Choroid plexus epithelial cell (primary cell): Measurements from ENCODE around the gene CTAG2.
"Not testable (repeated sequence)": the region's sequence is repeated elsewhere in the genome, so short reads cannot be mapped to it uniquely, and the experiment has no call there.

Experiments
- DNase-seq: peaks from one replicate; pipeline ENCODE4 v3.0.0-alpha.2; 2010; ENCODE audit warnings: low read depth
- H3K4me3 ChIP-seq: 2 replicates; pipeline ENCODE4 v1.5.1; 2011; ENCODE audit warnings: low read depth, mild to moderate bottlenecking, control low read depth, low read length, moderate library complexity
- TF ChIP-seq, protein P1 (sequence below): conservative IDR thresholded peaks from 2 replicates; pipeline ENCODE4 v1.5.1; 2011; ENCODE audit warnings: low read depth, mild to moderate bottlenecking, control low read depth, inconsistent platforms, low read length, moderate library complexity

The CTAG2 gene

GRCh38 chrX:154654925-154655324 lies 1.5 kb upstream of the CTAG2 start:
- no peak overlapping the region for H3K4me3 ChIP-seq
- no peak for DNase-seq
- TF ChIP-seq, protein P1, sequence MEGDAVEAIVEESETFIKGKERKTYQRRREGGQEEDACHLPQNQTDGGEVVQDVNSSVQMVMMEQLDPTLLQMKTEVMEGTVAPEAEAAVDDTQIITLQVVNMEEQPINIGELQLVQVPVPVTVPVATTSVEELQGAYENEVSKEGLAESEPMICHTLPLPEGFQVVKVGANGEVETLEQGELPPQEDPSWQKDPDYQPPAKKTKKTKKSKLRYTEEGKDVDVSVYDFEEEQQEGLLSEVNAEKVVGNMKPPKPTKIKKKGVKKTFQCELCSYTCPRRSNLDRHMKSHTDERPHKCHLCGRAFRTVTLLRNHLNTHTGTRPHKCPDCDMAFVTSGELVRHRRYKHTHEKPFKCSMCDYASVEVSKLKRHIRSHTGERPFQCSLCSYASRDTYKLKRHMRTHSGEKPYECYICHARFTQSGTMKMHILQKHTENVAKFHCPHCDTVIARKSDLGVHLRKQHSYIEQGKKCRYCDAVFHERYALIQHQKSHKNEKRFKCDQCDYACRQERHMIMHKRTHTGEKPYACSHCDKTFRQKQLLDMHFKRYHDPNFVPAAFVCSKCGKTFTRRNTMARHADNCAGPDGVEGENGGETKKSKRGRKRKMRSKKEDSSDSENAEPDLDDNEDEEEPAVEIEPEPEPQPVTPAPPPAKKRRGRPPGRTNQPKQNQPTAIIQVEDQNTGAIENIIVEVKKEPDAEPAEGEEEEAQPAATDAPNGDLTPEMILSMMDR, result no peak

GRCh38 chrX:154654372-154654771 lies 993 bp upstream of the CTAG2 start:
- TF ChIP-seq, protein P1, result no peak
- no peak overlapping the region for H3K4me3 ChIP-seq
- no peak for DNase-seq

DNA sequence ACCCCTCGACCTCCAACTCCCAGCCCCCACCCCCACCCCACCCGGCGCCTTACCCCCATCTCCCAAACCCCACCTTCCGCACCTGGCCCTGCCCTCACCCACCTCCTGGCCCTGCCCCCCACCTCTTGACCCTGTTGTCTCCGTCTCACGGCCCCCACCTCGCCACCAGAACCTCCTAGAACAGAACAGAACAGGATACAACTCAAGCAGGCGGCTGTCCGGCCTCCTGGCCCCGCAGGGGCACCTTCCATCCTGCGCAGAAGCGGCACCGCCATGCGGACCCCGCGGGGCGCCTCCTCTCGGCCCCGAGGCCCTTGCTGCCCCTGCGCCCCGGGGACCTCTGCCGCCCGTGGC lies 354 bp downstream of the CTAG2 start:
- H3K4me3 ChIP-seq, result no peak overlapping the region
- TF ChIP-seq, protein P1, result no peak
- DNase-seq, result no peak

DNA sequence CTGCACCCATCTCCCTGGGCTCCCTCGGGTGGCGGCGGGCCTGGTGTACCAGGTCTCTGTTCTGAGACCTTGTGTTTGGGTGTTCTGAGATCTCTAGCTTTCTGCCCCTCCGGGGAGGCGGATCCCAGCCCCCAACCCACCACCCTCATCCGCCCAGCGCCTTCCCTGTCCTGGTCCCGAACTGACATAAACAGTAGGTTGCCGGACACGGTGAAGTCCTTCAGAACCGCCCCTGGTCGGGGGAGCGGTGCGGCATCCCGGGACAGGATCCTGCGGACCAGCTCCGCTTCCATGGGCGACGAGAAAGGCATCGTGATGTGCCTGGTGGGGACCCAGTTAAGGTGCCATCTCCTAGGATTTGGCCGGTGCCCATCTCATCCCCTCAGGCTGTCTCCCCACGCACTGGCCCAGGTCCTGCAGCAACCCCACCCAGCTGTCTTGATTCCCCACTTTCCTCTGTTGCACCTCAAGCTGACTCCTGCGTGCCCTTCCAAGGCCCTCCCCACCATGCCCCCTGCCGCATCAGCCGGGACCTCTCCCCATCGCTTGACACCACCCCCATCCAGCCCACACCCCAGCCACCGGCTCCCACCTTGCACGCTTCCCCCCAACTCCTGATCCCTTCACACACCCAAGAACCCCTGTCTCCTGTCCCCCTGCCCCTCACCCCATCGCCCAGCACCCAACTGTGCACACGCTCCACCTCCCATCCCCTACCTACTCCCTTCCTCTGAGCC lies 900 bp downstream of the CTAG2 start:
- H3K4me3 ChIP-seq, result no peak overlapping the region
- DNase-seq, result no peak
- TF ChIP-seq, protein P1, result no peak

DNA sequence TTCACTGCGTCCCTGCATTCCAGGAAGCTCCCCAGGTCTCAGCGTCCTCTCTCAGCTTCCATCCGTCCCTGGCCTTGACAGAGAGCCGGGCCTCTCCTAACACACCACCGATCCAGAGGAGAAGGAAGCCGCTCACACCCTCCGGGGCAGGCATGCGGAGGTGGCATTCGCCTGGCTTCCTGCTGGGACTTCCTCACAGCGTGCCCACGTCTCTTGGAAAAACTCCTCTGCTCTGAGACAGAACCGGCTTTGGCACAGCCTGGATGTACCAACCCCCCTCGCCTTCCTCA lies 3.2 kb downstream of the CTAG2 start:
- DNase-seq, result no peak
- no peak overlapping the region for H3K4me3 ChIP-seq
- TF ChIP-seq, protein P1, result no peak

DNA sequence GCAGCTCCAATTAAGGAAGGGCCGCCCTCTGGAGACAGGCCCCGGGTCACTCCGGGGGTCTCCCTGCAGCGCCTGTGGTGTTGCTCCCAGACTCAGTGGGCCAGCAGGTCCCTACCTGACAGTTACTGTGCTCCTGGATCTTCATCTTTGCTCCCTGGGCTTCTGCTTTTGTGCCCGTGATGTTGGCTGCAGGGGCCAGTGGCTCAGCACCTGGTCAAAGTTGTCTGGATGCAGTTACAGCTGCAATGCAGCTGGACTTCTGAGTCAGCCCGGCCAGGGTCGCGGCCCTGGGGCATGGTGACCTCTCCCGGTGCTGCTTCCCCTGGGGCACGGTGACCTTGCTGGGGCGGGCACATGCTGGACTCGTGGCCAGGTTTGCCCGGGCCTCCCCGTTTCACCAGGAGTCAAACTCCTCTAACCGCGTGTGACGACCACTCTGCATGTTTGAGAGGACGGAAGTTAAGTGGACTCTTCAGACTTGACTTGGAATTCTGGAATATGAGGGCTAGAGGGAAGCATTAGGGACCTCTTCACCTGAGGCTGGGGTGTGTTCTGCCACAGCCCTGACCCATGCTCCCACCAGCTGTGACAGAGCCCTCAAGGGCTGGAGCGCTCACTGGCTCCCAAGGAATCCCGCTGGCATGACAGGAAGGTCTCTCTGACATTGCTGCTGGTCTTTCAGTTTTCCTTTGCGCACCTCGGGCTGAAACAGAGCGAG lies 3.7 kb downstream of the CTAG2 start:
- no peak for DNase-seq
- no peak overlapping the region for H3K4me3 ChIP-seq
- TF ChIP-seq, protein P1, result no peak

DNA sequence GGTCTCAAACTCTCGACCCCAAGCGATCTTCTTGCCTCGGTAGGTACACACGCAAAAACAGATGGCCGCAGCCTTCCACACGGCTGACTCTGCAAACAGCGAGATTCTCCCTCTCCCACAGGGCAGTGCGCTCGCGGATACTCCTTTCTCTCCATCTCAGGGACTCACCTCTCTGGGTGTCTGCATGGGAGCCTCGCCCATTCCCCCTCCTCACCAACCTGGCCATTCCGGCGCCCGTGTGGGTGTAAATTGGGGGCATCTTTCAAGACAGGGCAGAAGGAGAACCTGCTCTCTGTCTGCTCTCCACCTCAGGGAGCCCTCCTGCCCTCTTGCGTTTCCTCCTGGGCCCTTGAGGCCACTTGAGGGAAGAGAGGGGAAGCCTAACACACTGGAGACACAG lies 4.4 kb downstream of the CTAG2 start:
- TF ChIP-seq, protein P1, result no peak

GRCh38 chrX:154645745-154646378 lies 7.5 kb downstream of the CTAG2 start:
- not testable (repeated sequence) for DNase-seq, H3K4me3 ChIP-seq

More for the DNA sequence above, 4.4 kb downstream of the CTAG2 start:
- H3K4me3 ChIP-seq, result no peak overlapping the region
- no peak for DNase-seq

- not testable (repeated sequence) for H3K4me3 ChIP-seq, DNase-seq
These were observed 9.7 kb downstream of the CTAG2 start for GRCh38 chrX:154643708-154644107.

DNA sequence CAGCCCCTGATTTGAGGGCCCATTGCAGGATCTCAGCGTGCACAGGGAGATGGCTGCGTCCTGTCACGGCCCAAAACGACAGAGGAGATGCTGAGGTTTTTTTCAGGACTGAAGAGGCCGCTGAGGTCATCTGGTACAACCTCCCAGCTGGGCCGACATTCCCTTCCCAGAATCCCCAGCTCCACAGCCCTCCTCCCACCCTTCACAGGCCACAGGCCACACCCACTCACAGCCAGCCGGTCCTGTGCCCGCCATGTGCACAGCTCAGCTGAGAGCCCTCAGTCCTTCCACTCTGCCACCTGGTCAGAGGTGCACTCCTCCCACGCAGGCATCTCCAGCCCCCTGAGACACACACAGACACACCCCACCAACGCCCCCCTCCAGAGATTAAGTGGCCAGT lies 11.6 kb downstream of the CTAG2 start:
- not testable (repeated sequence) for DNase-seq, H3K4me3 ChIP-seq
